Epithelial cell of prostate (primary cell): ENCODE data around the gene USHBP1.
A peak's percentile ranks its signal among the peaks of the same experiment; 100 is the strongest.

ENCODE experiments used
- DNase-seq: peaks from one replicate; pipeline ENCODE4 v3.0.0-alpha.2; 2011; ENCODE audit warnings: low read depth, low spot score
- H3K27ac ChIP-seq: fragments of 450-650 bp; 2 replicates; pipeline ENCODE4 v1.5.1; 2017; ENCODE audit warnings: mild to moderate bottlenecking

Gene USHBP1

GRCh38 chr19:17266589-17266974, 2.0 kb upstream of the USHBP1 start:
- H3K27ac ChIP-seq: no peak overlapping the region
- no peak for DNase-seq

GRCh38 chr19:17266026-17266425, 1.5 kb upstream of the USHBP1 start:
- DNase-seq: no peak
- no peak overlapping the region for H3K27ac ChIP-seq

- no peak for DNase-seq
- H3K27ac ChIP-seq: no peak overlapping the region
Observed at GRCh38 chr19:17263712-17264640, 569 bp downstream of the USHBP1 start.

- no peak overlapping the region for H3K27ac ChIP-seq
- DNase-seq: no peak
Observed at GRCh38 chr19:17262557-17262956, 2.0 kb downstream of the USHBP1 start.

- no peak for DNase-seq
- no peak overlapping the region for H3K27ac ChIP-seq
Observed at GRCh38 chr19:17260842-17261325, 3.7 kb downstream of the USHBP1 start.

- no peak overlapping the region for H3K27ac ChIP-seq
- DNase-seq: no peak
Observed at GRCh38 chr19:17259934-17260333, 4.6 kb downstream of the USHBP1 start.

GRCh38 chr19:17259118-17259780, 5.3 kb downstream of the USHBP1 start:
- no peak for DNase-seq
- H3K27ac ChIP-seq: no peak overlapping the region

- no peak overlapping the region for H3K27ac ChIP-seq
- DNase-seq: no peak
Observed at GRCh38 chr19:17256130-17256529, 8.4 kb downstream of the USHBP1 start.

GRCh38 chr19:17255150-17255621, 9.4 kb downstream of the USHBP1 start:
- DNase-seq: no peak
- no peak overlapping the region for H3K27ac ChIP-seq

- DNase-seq: no peak
- H3K27ac ChIP-seq: no peak overlapping the region
Observed at GRCh38 chr19:17254636-17255035, 9.9 kb downstream of the USHBP1 start.

GRCh38 chr19:17249887-17250548, 14.5 kb downstream of the USHBP1 start:
- no peak for DNase-seq
- H3K27ac ChIP-seq: peak overlapping the region; percentile 84

- peak overlapping the region; percentile 84 for H3K27ac ChIP-seq
- no peak for DNase-seq
Observed at GRCh38 chr19:17248011-17248776, 16.4 kb downstream of the USHBP1 start.

- no peak for DNase-seq
- H3K27ac ChIP-seq: peak overlapping the region; percentile 84
Observed at GRCh38 chr19:17246681-17247425, 17.7 kb downstream of the USHBP1 start.

- peak within 1 kb of the TSS; percentile 84 for H3K27ac ChIP-seq
- DNase-seq: no peak
Observed at GRCh38 chr19:17245535-17245984, 19.0 kb downstream of the USHBP1 start, which contains the start of gene NR2F6. Gene NR2F6 (minus strand): TSS chr19:17245919. CDS start chr19:17245220, 699 bp downstream.

- peak overlapping the region; percentile 84 for H3K27ac ChIP-seq
- no peak for DNase-seq
Observed at GRCh38 chr19:17244618-17245534, 19.7 kb downstream of the USHBP1 start.

GRCh38 chr19:17243830-17244617, 20.5 kb downstream of the USHBP1 start:
- no peak for DNase-seq
- H3K27ac ChIP-seq: peak overlapping the region; percentile 84

GRCh38 chr19:17243211-17243829, 21.2 kb downstream of the USHBP1 start:
- H3K27ac ChIP-seq: peak overlapping the region; percentile 84
- no peak for DNase-seq
